ENCODE data around the gene COP1.

DNA sequence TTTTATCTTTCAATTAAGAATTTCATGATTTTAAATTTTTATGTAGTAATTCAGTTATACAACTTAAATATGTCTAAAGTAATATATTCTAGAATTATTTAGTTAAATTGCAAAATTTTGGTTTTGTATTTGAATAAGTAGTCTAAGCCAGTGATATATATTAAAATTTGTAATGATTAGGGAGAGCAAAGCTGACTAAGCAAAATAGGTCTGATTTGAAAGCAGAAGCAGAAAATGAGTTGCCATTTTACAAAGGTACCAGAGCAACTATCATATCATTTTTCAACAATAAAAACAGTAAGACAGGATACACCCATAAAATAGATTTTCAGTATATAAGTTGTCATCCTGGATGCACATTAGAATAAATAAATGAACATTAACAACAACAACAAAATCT is 177.9 kb downstream of the COP1 start:
- no peak for TF ChIP-seq POLR2AphosphoS5 (IDR thresholded peaks at IDR 0.05; ENCODE audit: insufficient read depth in 1 of 2, low read depth in 1 of 2)
- TF ChIP-seq, protein P1, sequence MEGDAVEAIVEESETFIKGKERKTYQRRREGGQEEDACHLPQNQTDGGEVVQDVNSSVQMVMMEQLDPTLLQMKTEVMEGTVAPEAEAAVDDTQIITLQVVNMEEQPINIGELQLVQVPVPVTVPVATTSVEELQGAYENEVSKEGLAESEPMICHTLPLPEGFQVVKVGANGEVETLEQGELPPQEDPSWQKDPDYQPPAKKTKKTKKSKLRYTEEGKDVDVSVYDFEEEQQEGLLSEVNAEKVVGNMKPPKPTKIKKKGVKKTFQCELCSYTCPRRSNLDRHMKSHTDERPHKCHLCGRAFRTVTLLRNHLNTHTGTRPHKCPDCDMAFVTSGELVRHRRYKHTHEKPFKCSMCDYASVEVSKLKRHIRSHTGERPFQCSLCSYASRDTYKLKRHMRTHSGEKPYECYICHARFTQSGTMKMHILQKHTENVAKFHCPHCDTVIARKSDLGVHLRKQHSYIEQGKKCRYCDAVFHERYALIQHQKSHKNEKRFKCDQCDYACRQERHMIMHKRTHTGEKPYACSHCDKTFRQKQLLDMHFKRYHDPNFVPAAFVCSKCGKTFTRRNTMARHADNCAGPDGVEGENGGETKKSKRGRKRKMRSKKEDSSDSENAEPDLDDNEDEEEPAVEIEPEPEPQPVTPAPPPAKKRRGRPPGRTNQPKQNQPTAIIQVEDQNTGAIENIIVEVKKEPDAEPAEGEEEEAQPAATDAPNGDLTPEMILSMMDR (IDR thresholded peaks at IDR 0.05): no peak

All from vagina (tissue), 2 donors.